Amniotic stem cell (primary cell): ENCODE measurements around the gene NUDT3.
"Not testable (repeated sequence)": the region's sequence is repeated elsewhere in the genome, so short reads cannot be mapped to it uniquely, and the experiment has no call there.

Experiments
- DNase-seq: peaks from one replicate; lab custom pipeline; 2025; lab: John Stamatoyannopoulos, UW

Gene NUDT3

DNA sequence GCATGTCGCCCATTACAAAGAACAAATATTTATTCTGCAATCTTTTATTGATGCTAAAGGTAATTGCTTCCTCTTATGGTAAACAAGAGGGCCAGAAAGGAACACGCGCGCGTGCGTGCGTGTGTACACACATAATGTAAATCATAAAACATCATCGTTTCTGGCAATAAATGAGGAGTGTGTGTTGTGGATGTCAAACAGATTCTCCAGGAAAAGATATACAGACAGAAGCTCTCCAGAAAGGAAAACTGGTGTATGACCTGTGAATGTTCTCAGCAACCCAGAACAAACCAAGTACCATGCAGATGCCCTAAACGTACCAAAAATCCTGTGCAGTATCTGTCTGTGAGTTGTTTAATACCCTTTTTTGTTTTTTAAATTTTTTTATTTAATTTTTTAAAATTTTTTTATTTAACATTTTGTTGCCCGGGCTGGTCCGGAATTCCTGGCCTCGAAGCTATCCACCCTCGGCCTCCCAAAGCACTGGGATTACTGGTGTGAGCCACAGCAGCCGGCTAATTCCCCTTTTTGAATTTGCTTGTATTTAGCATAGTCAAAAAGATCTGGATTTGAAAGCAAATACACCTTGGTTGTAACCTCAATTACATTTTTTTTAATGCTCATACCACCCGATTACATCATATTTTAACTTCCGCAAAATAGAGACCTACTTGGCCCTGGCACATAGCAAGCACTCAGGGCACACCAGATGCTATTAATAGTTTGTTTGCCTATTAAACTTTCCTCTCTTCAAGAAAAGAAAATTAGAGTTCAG lies 909 bp upstream of the NUDT3 start:
- no peak for DNase-seq

- no peak for DNase-seq
Observed at GRCh38 chr6:34391786-34392496, 528 bp downstream of the NUDT3 start.

DNA sequence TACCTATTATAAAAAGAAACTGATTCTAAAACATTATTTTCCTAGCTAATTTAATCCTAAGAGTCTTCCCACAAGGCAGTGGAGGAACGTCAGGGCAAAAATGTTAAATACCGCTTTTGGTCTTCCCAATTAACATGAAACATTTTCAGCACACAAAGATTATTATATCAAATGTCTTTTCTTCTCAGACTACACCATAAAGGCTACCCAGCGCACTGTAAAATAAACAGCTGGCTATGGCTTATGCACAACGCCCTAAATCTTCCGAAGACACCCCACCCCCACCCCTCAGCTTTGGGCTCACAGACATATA lies 1.0 kb downstream of the NUDT3 start:
- DNase-seq, result no peak

DNA sequence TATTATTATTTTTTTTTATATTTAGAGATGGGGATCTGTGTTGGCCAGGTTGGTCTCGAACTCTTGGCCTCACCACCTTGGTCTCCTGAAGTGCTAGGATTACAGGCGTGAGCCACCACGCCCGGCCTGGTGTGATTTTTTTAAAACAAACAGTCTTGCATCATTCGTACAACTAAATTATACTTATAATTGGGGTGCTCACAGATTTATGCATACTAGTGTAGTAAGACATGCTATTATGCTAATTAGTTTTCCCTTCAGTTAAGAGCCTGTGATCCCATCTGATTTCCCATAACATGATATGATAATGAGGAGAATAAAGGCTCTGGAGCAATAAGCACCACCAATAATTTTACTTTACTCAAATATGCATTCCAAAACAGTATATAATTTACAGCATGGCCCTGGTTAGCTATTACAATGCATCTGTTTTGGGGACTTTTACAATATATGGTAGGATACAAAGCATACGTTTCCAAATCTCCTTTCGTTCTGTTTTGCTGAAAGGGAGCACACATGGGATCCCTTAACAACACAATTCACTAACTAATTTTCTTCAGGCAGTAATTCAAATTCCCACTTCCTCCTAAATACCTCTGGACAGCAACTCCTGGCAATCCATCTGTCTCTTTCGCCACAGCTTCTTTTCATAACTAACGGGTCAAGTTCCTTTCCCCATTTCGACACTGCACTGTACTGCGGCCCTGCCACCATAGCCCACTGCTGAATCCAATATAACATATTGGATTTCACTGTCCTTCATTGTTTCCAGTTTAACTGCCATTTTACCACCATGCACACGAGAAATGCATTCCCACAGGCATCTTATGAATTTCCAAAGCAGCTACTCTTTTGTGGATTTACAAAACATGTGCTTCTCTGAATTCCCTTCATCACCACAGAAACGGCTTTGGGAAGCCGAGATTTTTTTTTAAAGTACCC lies 1.7 kb downstream of the NUDT3 start:
- DNase-seq, result peak; percentile 61

DNA sequence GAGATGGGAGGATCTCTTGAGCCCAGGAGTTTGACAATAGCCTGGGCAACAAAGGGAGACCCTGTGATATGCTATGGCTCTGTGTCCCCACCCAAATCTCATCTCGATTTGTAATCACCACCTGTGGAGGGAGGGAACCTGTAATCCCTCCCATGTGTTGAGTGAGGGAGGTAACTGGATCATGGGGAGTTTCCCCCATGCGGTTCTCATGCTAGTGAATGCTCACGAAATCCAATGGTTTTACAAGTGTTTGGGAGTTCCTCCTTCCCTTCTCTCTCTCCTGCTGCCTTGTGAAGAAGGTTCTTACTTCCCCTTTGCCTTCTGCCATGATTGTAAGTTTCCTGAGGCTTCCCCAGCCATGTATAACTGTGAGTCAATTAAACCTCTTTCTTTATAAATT lies 3.4 kb downstream of the NUDT3 start:
- no peak for DNase-seq

- no peak for DNase-seq
Observed at GRCh38 chr6:34388421-34388820, 4.0 kb downstream of the NUDT3 start.

DNA sequence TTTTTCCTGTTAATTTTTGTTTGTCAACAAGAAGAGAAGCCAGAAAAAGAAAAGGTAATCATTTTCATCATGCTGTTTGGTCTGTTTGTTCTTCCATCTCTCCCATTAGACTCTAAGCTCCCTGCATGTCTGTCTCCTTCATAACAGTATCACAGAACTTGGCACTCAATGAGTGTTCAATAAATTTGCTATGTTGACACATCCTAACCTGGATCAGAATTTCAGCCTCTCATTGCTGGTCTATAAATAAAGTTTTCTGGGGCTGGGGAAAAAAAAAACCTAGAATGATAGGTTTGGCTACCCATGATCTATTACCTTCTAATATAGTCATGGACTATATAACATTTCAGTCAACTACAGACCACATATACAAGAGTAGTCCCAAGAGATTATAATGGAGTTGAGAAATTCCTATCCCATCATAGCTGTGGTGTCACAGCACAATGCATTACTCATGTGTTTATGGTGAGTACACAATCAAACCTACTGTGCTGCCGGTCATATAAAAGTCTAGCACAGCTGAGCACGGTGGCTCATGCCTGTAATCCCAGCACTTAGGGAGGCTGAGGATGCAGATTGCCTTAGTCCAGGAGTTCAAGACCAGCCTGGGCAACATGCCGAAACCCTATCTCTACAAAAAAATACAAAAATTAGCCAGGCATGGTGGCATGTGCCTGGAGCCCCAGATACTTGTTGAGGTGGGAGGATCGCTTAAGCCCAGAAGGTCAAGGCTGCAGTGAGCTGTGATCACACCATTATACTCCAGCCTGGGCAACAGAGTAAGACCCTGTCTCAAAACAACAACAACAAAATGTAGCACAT lies 5.9 kb downstream of the NUDT3 start:
- no peak for DNase-seq

GRCh38 chr6:34385793-34386195 lies 6.7 kb downstream of the NUDT3 start:
- DNase-seq, result no peak

- no peak for DNase-seq
Observed at GRCh38 chr6:34384321-34385153, 7.9 kb downstream of the NUDT3 start.

DNA sequence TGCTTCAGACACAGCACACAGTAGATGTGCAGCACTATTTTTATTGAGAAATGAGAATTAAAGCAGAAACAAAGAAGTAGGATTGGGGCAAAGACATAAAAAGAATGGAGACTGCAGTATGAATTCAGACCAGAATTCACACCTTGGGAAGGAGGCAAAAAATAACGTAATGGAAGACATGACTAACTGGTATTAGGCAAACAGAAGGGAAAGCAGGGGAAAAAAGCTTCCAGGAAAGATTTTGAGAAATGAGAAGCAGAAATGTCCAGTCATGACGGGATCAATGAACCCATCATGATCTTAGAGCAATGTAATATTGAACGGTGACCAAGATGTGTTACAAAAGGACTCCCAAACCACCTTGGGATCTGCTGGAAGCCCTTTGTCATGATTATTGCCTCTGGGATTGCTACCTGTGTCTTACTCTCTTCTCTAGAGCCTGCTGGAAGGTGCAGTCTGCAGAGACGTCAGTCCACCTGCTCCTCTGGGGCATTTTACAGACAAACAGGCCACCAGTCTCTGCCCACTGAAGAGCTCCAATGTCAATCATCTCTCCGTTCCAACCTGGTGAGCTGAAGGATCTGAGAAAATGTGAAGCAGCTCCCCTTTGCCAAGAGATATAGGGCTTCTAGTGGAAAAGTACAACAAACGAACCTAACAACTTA lies 8.7 kb downstream of the NUDT3 start:
- DNase-seq, result no peak

GRCh38 chr6:34383161-34383631 lies 9.3 kb downstream of the NUDT3 start:
- no peak for DNase-seq

GRCh38 chr6:34381081-34381480 lies 11.4 kb downstream of the NUDT3 start:
- DNase-seq, result no peak

DNA sequence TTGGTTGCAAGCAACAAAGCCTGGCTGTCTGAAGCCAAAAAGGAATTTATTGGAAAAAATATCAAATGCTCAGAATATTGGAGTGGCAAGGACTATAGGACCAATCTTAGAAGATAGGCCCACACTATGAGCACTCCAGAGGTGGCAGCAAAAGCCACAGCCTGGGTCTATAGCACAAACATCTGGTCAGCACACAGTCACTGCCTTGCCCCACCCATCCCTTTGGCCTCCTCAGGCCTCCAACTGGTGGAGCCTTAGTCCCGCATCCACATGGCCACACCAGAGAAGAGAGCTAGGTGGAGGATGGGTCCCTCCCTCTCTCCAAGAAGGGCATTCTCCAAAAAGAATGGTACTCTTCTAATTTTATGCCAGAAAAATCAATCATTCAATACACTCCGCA lies 14.0 kb downstream of the NUDT3 start:
- no peak for DNase-seq

- no peak for DNase-seq
Observed at GRCh38 chr6:34377984-34378383, 14.5 kb downstream of the NUDT3 start.

- DNase-seq, result not testable (repeated sequence)
Observed at GRCh38 chr6:34377571-34377970, 14.9 kb downstream of the NUDT3 start.

DNA sequence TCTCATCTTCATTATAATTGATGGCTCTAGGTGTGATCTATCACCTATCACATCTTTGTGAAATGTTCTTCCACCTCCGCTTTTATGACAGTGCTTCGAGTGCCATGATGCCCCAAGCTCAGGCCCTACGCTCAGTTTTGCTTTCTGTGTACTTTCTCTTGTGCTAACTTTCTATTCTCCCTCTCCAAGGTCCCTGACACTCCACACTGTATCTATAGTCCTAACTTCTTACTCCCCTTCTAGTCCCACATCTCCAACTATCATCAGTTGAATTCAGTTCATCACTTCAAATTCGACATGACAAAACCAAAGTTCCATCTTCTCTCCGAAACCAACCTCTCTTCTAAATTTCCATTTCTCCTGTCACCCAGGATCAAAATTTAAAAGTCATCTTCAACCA lies 16.6 kb downstream of the NUDT3 start:
- DNase-seq, result no peak

- DNase-seq, result no peak
Observed at GRCh38 chr6:34374508-34374907, 18.0 kb downstream of the NUDT3 start.

DNA sequence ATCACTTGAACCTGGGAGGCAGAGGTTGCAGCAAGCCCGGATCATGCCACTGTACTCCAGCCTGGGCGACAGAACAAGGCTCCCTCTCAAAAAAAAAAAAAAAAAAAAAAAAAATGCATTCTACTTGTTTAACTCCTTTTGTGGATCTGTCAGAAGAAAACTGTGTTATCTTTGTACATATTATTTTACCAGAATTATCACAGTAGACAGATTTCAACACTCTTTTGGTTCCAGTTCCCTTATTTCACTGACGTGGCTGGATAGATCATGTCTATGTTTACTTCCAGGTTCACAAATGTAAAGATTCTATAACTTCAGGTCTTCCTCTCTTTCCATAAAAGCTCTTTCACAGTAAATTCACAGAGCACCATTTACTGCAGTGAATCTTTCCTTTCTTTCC lies 18.4 kb downstream of the NUDT3 start:
- no peak for DNase-seq

DNA sequence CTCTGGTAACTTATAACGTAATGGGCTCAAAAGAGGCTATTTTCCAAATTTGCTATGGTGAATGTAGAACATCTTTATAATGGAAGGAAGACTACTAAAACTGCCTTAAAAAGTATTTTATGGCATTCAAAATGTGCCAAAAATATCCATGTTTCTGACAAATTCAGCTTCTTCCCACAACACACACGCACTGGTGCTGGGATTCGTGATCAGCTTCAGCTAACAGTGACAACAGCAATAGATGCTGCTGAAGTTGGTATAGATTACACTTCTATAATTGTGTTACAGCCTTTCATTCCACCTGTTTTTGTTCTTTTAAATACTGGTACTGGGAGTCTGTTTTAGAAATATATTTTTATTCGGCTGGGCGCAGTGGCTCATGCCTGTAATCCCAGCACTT lies 19.0 kb downstream of the NUDT3 start:
- no peak for DNase-seq

GRCh38 chr6:34371865-34372264 lies 20.6 kb downstream of the NUDT3 start:
- DNase-seq, result not testable (repeated sequence)
